ENCODE data around the gene NFASC.

DNA sequence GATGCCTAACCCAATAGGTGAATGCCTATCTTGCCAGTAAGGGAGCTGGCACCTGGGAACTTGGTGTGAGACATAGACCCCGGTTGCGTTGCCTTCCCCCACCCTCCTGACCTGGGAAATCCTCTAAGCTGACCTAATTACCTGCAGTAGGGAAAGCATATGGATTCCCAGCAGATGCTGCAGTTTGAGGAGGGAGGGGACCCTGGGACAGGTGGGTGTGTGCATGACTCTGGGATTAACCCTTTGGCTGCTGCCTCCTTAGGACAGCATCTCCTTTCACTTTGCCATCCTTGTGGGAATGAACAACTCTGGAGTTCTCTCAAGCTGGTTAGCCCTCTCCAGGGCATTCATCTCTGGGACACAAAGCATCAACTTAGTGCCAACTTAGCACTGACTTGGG lies 16.4 kb upstream of the NFASC start:
- TF ChIP-seq, protein P1, sequence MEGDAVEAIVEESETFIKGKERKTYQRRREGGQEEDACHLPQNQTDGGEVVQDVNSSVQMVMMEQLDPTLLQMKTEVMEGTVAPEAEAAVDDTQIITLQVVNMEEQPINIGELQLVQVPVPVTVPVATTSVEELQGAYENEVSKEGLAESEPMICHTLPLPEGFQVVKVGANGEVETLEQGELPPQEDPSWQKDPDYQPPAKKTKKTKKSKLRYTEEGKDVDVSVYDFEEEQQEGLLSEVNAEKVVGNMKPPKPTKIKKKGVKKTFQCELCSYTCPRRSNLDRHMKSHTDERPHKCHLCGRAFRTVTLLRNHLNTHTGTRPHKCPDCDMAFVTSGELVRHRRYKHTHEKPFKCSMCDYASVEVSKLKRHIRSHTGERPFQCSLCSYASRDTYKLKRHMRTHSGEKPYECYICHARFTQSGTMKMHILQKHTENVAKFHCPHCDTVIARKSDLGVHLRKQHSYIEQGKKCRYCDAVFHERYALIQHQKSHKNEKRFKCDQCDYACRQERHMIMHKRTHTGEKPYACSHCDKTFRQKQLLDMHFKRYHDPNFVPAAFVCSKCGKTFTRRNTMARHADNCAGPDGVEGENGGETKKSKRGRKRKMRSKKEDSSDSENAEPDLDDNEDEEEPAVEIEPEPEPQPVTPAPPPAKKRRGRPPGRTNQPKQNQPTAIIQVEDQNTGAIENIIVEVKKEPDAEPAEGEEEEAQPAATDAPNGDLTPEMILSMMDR (IDR thresholded peaks at IDR 0.05; ENCODE audit: low read depth, low read length, poor library complexity, severe bottlenecking): no peak
- no peak for TF ChIP-seq EZH2phosphoT487 (IDR thresholded peaks at IDR 0.05; ENCODE audit: borderline replicate concordance, low read length)
